Measurements from ENCODE around the gene MINDY4B. TPM values are rescaled to one million over a fixed set of nuclear protein-coding genes. Genes with fewer than 3 reads are reported as not detected.

The MINDY4B gene
- total and polyA plus RNA-seq, 2 of the 4 experiments (the other 2 are of a cell fraction): not detected

DNA sequence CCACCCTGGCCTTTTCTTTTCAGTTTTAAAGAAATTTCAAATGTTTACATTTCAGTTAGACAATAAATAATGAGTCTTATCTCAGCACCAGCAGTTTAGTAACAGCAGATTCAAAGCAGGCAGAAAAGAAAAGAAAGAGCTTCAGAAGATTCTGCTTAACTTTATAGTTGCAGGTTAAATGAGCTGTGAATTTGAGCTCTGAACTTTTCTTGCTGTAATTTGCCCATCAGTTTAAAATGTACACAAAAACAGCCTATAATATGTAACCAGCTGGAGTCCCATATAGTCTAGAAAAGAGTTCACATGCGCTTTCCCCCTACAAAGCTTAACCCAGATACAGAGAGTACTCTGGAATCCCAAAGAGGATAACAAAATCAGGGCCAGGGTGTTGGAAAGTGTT lies 82.6 kb downstream of the MINDY4B start:
- H3K36me3 ChIP-seq (ENCODE audit: control insufficient read depth, insufficient read depth, low read length): no peaks in the 10 kb centered on the region

More for the DNA sequence above, 82.6 kb downstream of the MINDY4B start:
- dilution Hi-C loops (cut with HindIII; ENCODE audit: low sequenced_read_pairs, unreplicated experiment): no loop called here
- Histone ChIP-seq H2BK5ac (ENCODE audit: low read depth, low read length, poor library complexity, severe bottlenecking) (no peak overlapping the region), H3K4me2 (ENCODE audit: low read depth, low read length) (no peak overlapping the region), H2BK20ac (ENCODE audit: low read depth, low read length) (no peak overlapping the region), H3K14ac (replicated peaks; ENCODE audit: low read depth, low read length) (no peak overlapping the region), H3K4me1 (ENCODE audit: control insufficient read depth, insufficient read depth, low read length) (no peaks in the 10 kb centered on the region), H2AFZ (replicated peaks; ENCODE audit: low read length, poor library complexity) (no peak overlapping the region), H2AK5ac (ENCODE audit: low read depth, low read length) (no peak overlapping the region), H4K8ac (ENCODE audit: low read depth in 2 of 2, low read length in 2 of 2) (no peak overlapping the region), H3K4me3 (ENCODE audit: insufficient read depth, low read depth, low read length) (no peak overlapping the region), H2BK120ac (ENCODE audit: low read depth, low read length) (no peak overlapping the region), H4K20me1 (ENCODE audit: insufficient read depth, low read length) (no peaks in the 10 kb centered on the region), H3K27ac (ENCODE audit: insufficient read depth, low read length) (no peak overlapping the region), H3K56ac (ENCODE audit: extremely low read depth, insufficient read depth, low read length) (no peak overlapping the region), H3K9me3 (ENCODE audit: control insufficient read depth, insufficient read depth, low read length) (no peaks in the 10 kb centered on the region), H4K5ac (ENCODE audit: low read depth, low read length) (no peak overlapping the region), H3K9ac (ENCODE audit: low read depth, low read length) (no peak overlapping the region), H3K9me1 (ENCODE audit: insufficient read depth, low read length) (no peaks in the 10 kb centered on the region), H4K91ac (ENCODE audit: insufficient read depth, low read depth, low read length) (no peak overlapping the region), H3K4ac (ENCODE audit: low read depth, low read length) (no peak overlapping the region), H2BK15ac (ENCODE audit: low read depth, low read length) (no peak overlapping the region), H3K23ac (ENCODE audit: low read depth, low read length) (no peak overlapping the region), H3K27me3 (ENCODE audit: control insufficient read depth, insufficient read depth, low read length) (peaks cover 14% of the 10 kb centered on the region), H2AK9ac (replicated peaks; ENCODE audit: low read depth, low read length, poor library complexity) (no peak overlapping the region), H3K18ac (ENCODE audit: low read depth, low read length) (no peak overlapping the region), H3K79me1 (ENCODE audit: low read depth in 1 of 2, low read length in 2 of 2) (no peaks in the 10 kb centered on the region)
- no CpG with 5 or more reads among the region's 1 CpG for WGBS, 2 experiments (ENCODE audit: extremely low coverage in 2 of 2, insufficient read length in 1 of 2)
- ChIA-PET POLR2A (ENCODE audit: unreplicated experiment) (no interaction called here), CTCF (no interaction called here)
- in situ Hi-C loops (cut with MboI; ENCODE audit: low sequenced_read_pairs): no loop called here
- TF ChIP-seq RAD21 (IDR thresholded peaks at IDR 0.05; ENCODE audit: low read length): no peak
- no peak for TF ChIP-seq CHD1 (IDR thresholded peaks at IDR 0.05; ENCODE audit: low read depth, low read length)
- no peak for TF ChIP-seq SMC3 (IDR thresholded peaks at IDR 0.05; ENCODE audit: low read depth, low read length)
- no peak for TF ChIP-seq NFE2L2 (IDR thresholded peaks at IDR 0.05; ENCODE audit: low read depth, low read length)
- TF ChIP-seq MXI1 (IDR thresholded peaks at IDR 0.05; ENCODE audit: borderline replicate concordance, low read depth, low read length): no peak
- TF ChIP-seq, protein P1, sequence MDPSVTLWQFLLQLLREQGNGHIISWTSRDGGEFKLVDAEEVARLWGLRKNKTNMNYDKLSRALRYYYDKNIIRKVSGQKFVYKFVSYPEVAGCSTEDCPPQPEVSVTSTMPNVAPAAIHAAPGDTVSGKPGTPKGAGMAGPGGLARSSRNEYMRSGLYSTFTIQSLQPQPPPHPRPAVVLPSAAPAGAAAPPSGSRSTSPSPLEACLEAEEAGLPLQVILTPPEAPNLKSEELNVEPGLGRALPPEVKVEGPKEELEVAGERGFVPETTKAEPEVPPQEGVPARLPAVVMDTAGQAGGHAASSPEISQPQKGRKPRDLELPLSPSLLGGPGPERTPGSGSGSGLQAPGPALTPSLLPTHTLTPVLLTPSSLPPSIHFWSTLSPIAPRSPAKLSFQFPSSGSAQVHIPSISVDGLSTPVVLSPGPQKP (IDR thresholded peaks at IDR 0.05; ENCODE audit: borderline replicate concordance, low read depth, low read length): no peak
- TF ChIP-seq, protein P2, sequence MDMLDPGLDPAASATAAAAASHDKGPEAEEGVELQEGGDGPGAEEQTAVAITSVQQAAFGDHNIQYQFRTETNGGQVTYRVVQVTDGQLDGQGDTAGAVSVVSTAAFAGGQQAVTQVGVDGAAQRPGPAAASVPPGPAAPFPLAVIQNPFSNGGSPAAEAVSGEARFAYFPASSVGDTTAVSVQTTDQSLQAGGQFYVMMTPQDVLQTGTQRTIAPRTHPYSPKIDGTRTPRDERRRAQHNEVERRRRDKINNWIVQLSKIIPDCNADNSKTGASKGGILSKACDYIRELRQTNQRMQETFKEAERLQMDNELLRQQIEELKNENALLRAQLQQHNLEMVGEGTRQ (IDR thresholded peaks at IDR 0.05; ENCODE audit: low read depth, low read length): no peak
- no peak for TF ChIP-seq RCOR1 (IDR thresholded peaks at IDR 0.05; ENCODE audit: insufficient replicate concordance, low read length)
- no peak for TF ChIP-seq FOS (IDR thresholded peaks at IDR 0.05; ENCODE audit: low read depth, low read length)
- TF ChIP-seq, protein P3, sequence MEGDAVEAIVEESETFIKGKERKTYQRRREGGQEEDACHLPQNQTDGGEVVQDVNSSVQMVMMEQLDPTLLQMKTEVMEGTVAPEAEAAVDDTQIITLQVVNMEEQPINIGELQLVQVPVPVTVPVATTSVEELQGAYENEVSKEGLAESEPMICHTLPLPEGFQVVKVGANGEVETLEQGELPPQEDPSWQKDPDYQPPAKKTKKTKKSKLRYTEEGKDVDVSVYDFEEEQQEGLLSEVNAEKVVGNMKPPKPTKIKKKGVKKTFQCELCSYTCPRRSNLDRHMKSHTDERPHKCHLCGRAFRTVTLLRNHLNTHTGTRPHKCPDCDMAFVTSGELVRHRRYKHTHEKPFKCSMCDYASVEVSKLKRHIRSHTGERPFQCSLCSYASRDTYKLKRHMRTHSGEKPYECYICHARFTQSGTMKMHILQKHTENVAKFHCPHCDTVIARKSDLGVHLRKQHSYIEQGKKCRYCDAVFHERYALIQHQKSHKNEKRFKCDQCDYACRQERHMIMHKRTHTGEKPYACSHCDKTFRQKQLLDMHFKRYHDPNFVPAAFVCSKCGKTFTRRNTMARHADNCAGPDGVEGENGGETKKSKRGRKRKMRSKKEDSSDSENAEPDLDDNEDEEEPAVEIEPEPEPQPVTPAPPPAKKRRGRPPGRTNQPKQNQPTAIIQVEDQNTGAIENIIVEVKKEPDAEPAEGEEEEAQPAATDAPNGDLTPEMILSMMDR (conservative IDR thresholded peaks at IDR 0.05; ENCODE audit: low read depth, low read length): no peak
- no peak for TF ChIP-seq CEBPB (IDR thresholded peaks at IDR 0.05; ENCODE audit: low read depth, low read length)
- TF ChIP-seq RFX5 (IDR thresholded peaks at IDR 0.05; ENCODE audit: low read depth, low read length): no peak
- no peak for TF ChIP-seq BHLHE40 (IDR thresholded peaks at IDR 0.05; ENCODE audit: low read depth, low read length)
- TF ChIP-seq MAFK (IDR thresholded peaks at IDR 0.05; ENCODE audit: low read depth, low read length): no peak
- no peak for TF ChIP-seq POLR2A (IDR thresholded peaks at IDR 0.05; ENCODE audit: low read depth, low read length)
- TF ChIP-seq MAZ (IDR thresholded peaks at IDR 0.05; ENCODE audit: borderline replicate concordance, low read depth, low read length): no peak
- intact Hi-C loops (cut with micrococcal nuclease): no loop called here
- DNase-seq (no peak), ATAC-seq (ENCODE audit: low read depth) (no peak)
- no TSS peak for BruUV-seq (replicated peaks)
